ENCODE data around the gene ATP13A3. TPM values are rescaled to one million over a fixed set of nuclear protein-coding genes. Genes with fewer than 3 reads are reported as not detected.

Gene ATP13A3
- total and polyA plus RNA-seq, 7 donors: 10.9 to 82.7 (median 50.4) TPM

GRCh38 chr3:194446754-194447153 is 40.0 kb downstream of the ATP13A3 start:
- peaks cover 14 to 80% (median 30%) of the 10 kb centered on the region in 4 donors for H3K36me3 ChIP-seq
- WGBS, 2 donors: 30 to 70% methylated on average over 4 of the region's 4 CpGs
- intact Hi-C loops (cut with DNase I): no loop called here

GRCh38 chr3:194446172-194446571 is 40.6 kb downstream of the ATP13A3 start:
- Histone ChIP-seq H3K27ac (no peak overlapping the region), H3K36me3 (peaks cover 14 to 79% (median 28%) of the 10 kb centered on the region in 4 donors), H3K4me1 (no peaks in the 10 kb centered on the region), H3K27me3 (no peaks in the 10 kb centered on the region), H3K4me3 (no peak overlapping the region), H3K9me3 (no peaks in the 10 kb centered on the region)
- intact Hi-C loops (cut with DNase I): no loop called here
- DNase-seq: no peak
- 92 to 95% methylated on average over 13 of the region's 13 CpGs for WGBS, 2 donors
- TF ChIP-seq POLR2A (IDR thresholded peaks at IDR 0.05) (no peak), POLR2AphosphoS5 (IDR thresholded peaks at IDR 0.05) (no peak), CTCF (IDR thresholded peaks at IDR 0.05) (no peak)

More at GRCh38 chr3:194446754-194447153, 40.0 kb downstream of the ATP13A3 start:
- Histone ChIP-seq H3K27me3 (no peaks in the 10 kb centered on the region), H3K4me3 (no peak overlapping the region), H3K4me1 (no peaks in the 10 kb centered on the region), H3K9me3 (no peaks in the 10 kb centered on the region), H3K27ac (no peak overlapping the region)
- DNase-seq: no peak
- TF ChIP-seq POLR2AphosphoS5 (IDR thresholded peaks at IDR 0.05) (no peak), POLR2A (IDR thresholded peaks at IDR 0.05) (no peak), CTCF (IDR thresholded peaks at IDR 0.05) (no peak), EP300 (IDR thresholded peaks at IDR 0.05) (no peak)

DNA sequence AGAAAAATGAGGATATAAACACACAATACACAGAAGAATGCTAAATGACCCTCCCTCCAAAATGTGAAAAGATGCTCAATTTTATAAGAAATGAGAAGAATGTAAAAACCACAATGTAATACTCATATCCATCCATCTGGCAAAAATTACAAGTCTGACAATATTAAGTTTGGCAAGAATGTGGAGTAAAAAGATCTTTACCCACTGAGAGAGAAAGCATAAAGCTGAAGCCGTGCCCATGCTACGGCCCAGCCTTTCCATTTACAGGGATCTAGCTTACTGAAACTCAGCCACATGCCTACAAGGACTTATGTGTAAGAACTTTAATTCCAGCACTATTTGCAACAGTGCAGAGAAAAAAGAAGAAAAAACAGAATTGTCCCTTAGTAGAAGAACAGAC is 42.9 kb downstream of the ATP13A3 start:
- DNase-seq: no peak

GRCh38 chr3:194440756-194441155 is 46.0 kb downstream of the ATP13A3 start:
- DNase-seq: no peak
- Histone ChIP-seq H3K4me1 (no peaks in the 10 kb centered on the region), H3K27me3 (no peaks in the 10 kb centered on the region), H3K27ac (no peak overlapping the region), H3K9me3 (no peaks in the 10 kb centered on the region), H3K4me3 (no peak overlapping the region), H3K36me3 (peaks cover 2 to 64% (median 20%) of the 10 kb centered on the region in 4 donors)
- intact Hi-C loops (cut with DNase I): no loop called here
- WGBS, 2 donors: 21 to 56% methylated on average over 2 of the region's 2 CpGs
- TF ChIP-seq POLR2AphosphoS5 (IDR thresholded peaks at IDR 0.05): no peak

More for the DNA sequence above, 42.9 kb downstream of the ATP13A3 start:
- Histone ChIP-seq H3K9me3 (no peaks in the 10 kb centered on the region), H3K4me3 (no peak overlapping the region), H3K4me1 (no peaks in the 10 kb centered on the region), H3K27ac (no peak overlapping the region), H3K36me3 (peaks cover 2 to 67% (median 16%) of the 10 kb centered on the region in 4 donors), H3K27me3 (no peaks in the 10 kb centered on the region)
- no peak for TF ChIP-seq CTCF (IDR thresholded peaks at IDR 0.05)
- WGBS, 2 donors: 86 to 96% methylated on average over 2 of the region's 2 CpGs
- intact Hi-C loops (cut with DNase I): no loop called here

GRCh38 chr3:194439881-194440550 is 46.8 kb downstream of the ATP13A3 start:
- H3K4me1 ChIP-seq: no peaks in the 10 kb centered on the region
- peaks cover 2 to 64% (median 26%) of the 10 kb centered on the region in 4 donors for H3K36me3 ChIP-seq
- intact Hi-C loops (cut with DNase I): no loop called here
- H3K4me3 ChIP-seq: no peak overlapping the region
- H3K9me3 ChIP-seq: no peaks in the 10 kb centered on the region
- no peak for DNase-seq
- WGBS, 2 donors: 61 to 75% methylated on average over 6 of the region's 6 CpGs
- TF ChIP-seq POLR2AphosphoS5 (IDR thresholded peaks at IDR 0.05) (no peak), POLR2A (IDR thresholded peaks at IDR 0.05) (no peak), CTCF (IDR thresholded peaks at IDR 0.05) (no peak), EP300 (IDR thresholded peaks at IDR 0.05) (no peak)
- H3K27ac ChIP-seq: no peak overlapping the region
- H3K27me3 ChIP-seq: no peaks in the 10 kb centered on the region
